BJ (cell line): Measurements from ENCODE around the gene ATG9A. TPM values are rescaled to one million over a fixed set of nuclear protein-coding genes. Genes with fewer than 3 reads are reported as not detected.

Source experiments
- CTCF ChIA-PET: fragments of 350-600 bp; formaldehyde crosslinking; extraction: SDS; loops from one replicate; lab custom pipeline; 2021; ENCODE audit warnings: antibody characterized with exemption, inconsistent platforms; lab: Yijun Ruan, JAX
- POLR2A ChIA-PET: fragments of 300-600 bp; sonication (Branson Sonifier 250); formaldehyde crosslinking; extraction: SDS; loops from one replicate; lab custom pipeline; 2021; ENCODE audit warnings: antibody characterized with exemption; lab: Charles Lee
- DNase-seq: peaks from one replicate; pipeline ENCODE4 v3.0.0-alpha.2; 2011; ENCODE audit warnings: low read depth
- H3K27me3 ChIP-seq: 2 replicates; pipeline ENCODE4 v1.6.0; 2011; ENCODE audit warnings: low read length; ENCODE audit not compliant: control insufficient read depth, insufficient read depth
- H3K36me3 ChIP-seq: 2 replicates; pipeline ENCODE4 v1.5.1; 2011; ENCODE audit warnings: low read length; ENCODE audit not compliant: control insufficient read depth, insufficient read depth
- H3K4me3 ChIP-seq: 2 replicates; pipeline ENCODE4 v1.5.1; 2011; ENCODE audit warnings: low read depth, mild to moderate bottlenecking, control low read depth, low read length
- CTCF ChIP-seq: IDR thresholded peaks from 2 replicates; pipeline ENCODE4 v1.5.1; 2011; ENCODE audit warnings: low read depth, mild to moderate bottlenecking, control low read depth, inconsistent platforms, low read length, moderate library complexity; ENCODE audit not compliant: insufficient read depth
- polyA plus RNA-seq: library from polyadenylated mRNA; depleted of rRNA; stranded (reverse); fragments of >200 nt; gene quantifications from 2 replicates; pipeline ENCODE4 v1.2.3, GENCODE V29; 2011

ATG9A gene
- polyA plus RNA-seq, 1 experiment: 132 TPM

GRCh38 chr2:219210196-219210885, 19.1 kb downstream of the ATG9A start:
- H3K27me3 ChIP-seq: no peaks in the 10 kb centered on the region
- DNase-seq: no peak
- POLR2A ChIA-PET: no interaction called here
- H3K36me3 ChIP-seq: peaks cover 22% of the 10 kb centered on the region
- CTCF ChIA-PET: interaction anchor here (0.9 to 3.6 kb wide), 5 partner anchors 30 to 85 kb away, joined by 3 to 15 read pairs (median 8); partner anchors contain the start of gene NHEJ1
- no peak for TF ChIP-seq CTCF
- H3K4me3 ChIP-seq: no peak overlapping the region

- TF ChIP-seq CTCF: no peak
- ChIA-PET CTCF (interaction anchor here (2.6 to 3.6 kb wide), 2 partner anchors 38 to 86 kb away, joined by 13 to 15 read pairs; no protein-coding TSS in a partner anchor), POLR2A (no interaction called here)
- no peak for DNase-seq
- H3K27me3 ChIP-seq: no peaks in the 10 kb centered on the region
- H3K36me3 ChIP-seq: peaks cover 19% of the 10 kb centered on the region
- no peak overlapping the region for H3K4me3 ChIP-seq
Measured at GRCh38 chr2:219209236-219210195, 19.9 kb downstream of the ATG9A start.

GRCh38 chr2:219207884-219208740, 21.3 kb downstream of the ATG9A start:
- ChIA-PET CTCF (interaction anchor here (0.6 to 3.6 kb wide), 9 partner anchors 10 to 440 kb away, joined by 3 to 15 read pairs (median 4); partner anchors contain the start of gene ABCB6), POLR2A (interaction anchor here (0.7 kb wide), 1 partner anchor 10 kb away, joined by 3 read pairs; no protein-coding TSS in a partner anchor)
- Histone ChIP-seq H3K4me3 (peak overlapping the region; percentile 63; the same call in 1 of the 2 replicates), H3K27me3 (no peaks in the 10 kb centered on the region), H3K36me3 (peaks cover 14% of the 10 kb centered on the region)
- no peak for TF ChIP-seq CTCF
- DNase-seq: no peak

- DNase-seq: no peak
- ChIA-PET CTCF (interaction anchor here (1.0 to 3.6 kb wide), 12 partner anchors 11 to 178 kb away, joined by 3 to 15 read pairs (median 4); partner anchors contain the start of gene CNPPD1), POLR2A (interaction anchor here (0.6 to 1.4 kb wide), 4 partner anchors 11 to 180 kb away, joined by 3 to 4 read pairs (median 4); partner anchors contain the start of genes ABCB6, CNPPD1 and DNPEP)
- no peaks in the 10 kb centered on the region for H3K27me3 ChIP-seq
- peak overlapping the region; percentile 63 for H3K4me3 ChIP-seq
- peaks cover 10% of the 10 kb centered on the region for H3K36me3 ChIP-seq
- TF ChIP-seq CTCF: no peak
Measured at GRCh38 chr2:219207134-219207883, 22.1 kb downstream of the ATG9A start.
